Activated CD4-positive, alpha-beta T cell treated with anti-CD3 and anti-CD28 coated beads for 4 hours (primary cell): ENCODE data around the gene RAD23B.

Source experiments
- DNase-seq, 2 donors: peaks; one replicate each; pipeline ENCODE4 v3.0.0-alpha.2; 2020

Gene RAD23B

GRCh38 chr9:107269254-107269653, 13.8 kb upstream of the RAD23B start:
- no peak for DNase-seq

- DNase-seq: no peak
Observed at GRCh38 chr9:107269681-107270080, 13.4 kb upstream of the RAD23B start.

- no peak for DNase-seq
Observed at GRCh38 chr9:107270082-107270481, 13.0 kb upstream of the RAD23B start.

- no peak for DNase-seq
Observed at GRCh38 chr9:107270580-107270979, 12.5 kb upstream of the RAD23B start.

- DNase-seq: no peak
Observed at GRCh38 chr9:107273634-107274033, 9.4 kb upstream of the RAD23B start.

GRCh38 chr9:107274096-107274495, 9.0 kb upstream of the RAD23B start:
- no peak for DNase-seq

GRCh38 chr9:107274953-107275422, 8.1 kb upstream of the RAD23B start:
- DNase-seq: no peak

GRCh38 chr9:107275530-107275929, 7.5 kb upstream of the RAD23B start:
- no peak for DNase-seq

GRCh38 chr9:107276966-107277710, 5.9 kb upstream of the RAD23B start:
- DNase-seq: no peak

GRCh38 chr9:107277801-107278200, 5.3 kb upstream of the RAD23B start:
- DNase-seq: no peak

- no peak for DNase-seq
Observed at GRCh38 chr9:107279086-107279485, 4.0 kb upstream of the RAD23B start.

GRCh38 chr9:107280543-107280942, 2.5 kb upstream of the RAD23B start:
- DNase-seq: no peak

GRCh38 chr9:107281184-107281583, 1.9 kb upstream of the RAD23B start:
- no peak for DNase-seq

GRCh38 chr9:107281922-107282667, 984 bp upstream of the RAD23B start:
- no peak for DNase-seq

GRCh38 chr9:107283623-107284616, 841 bp downstream of the RAD23B start:
- peak; percentile 52 to 57 for DNase-seq

- no peak for DNase-seq
Observed at GRCh38 chr9:107284636-107285035, 1.6 kb downstream of the RAD23B start.

GRCh38 chr9:107285286-107285685, 2.2 kb downstream of the RAD23B start:
- DNase-seq: no peak

- no peak for DNase-seq
Observed at GRCh38 chr9:107286057-107286456, 3.0 kb downstream of the RAD23B start.

GRCh38 chr9:107288701-107289100, 5.6 kb downstream of the RAD23B start:
- DNase-seq: no peak

- DNase-seq: no peak
Observed at GRCh38 chr9:107290619-107291018, 7.5 kb downstream of the RAD23B start.

GRCh38 chr9:107292821-107293542, 9.9 kb downstream of the RAD23B start:
- no peak for DNase-seq

GRCh38 chr9:107293543-107294085, 10.5 kb downstream of the RAD23B start:
- DNase-seq: no peak
